Right forelimb (tissue), 1 donor: Measurements from ENCODE around the gene KRTAP5-2.
"Not testable (repeated sequence)": the region's sequence is repeated elsewhere in the genome, so short reads cannot be mapped to it uniquely, and the experiment has no call there.

Experiments used
- DNase-seq: peaks from one replicate; pipeline ENCODE4 v3.0.0-alpha.2; 2018

KRTAP5-2 gene

GRCh38 chr11:1586699-1587098 lies 11.4 kb downstream of the KRTAP5-2 start:
- no peak for DNase-seq

DNA sequence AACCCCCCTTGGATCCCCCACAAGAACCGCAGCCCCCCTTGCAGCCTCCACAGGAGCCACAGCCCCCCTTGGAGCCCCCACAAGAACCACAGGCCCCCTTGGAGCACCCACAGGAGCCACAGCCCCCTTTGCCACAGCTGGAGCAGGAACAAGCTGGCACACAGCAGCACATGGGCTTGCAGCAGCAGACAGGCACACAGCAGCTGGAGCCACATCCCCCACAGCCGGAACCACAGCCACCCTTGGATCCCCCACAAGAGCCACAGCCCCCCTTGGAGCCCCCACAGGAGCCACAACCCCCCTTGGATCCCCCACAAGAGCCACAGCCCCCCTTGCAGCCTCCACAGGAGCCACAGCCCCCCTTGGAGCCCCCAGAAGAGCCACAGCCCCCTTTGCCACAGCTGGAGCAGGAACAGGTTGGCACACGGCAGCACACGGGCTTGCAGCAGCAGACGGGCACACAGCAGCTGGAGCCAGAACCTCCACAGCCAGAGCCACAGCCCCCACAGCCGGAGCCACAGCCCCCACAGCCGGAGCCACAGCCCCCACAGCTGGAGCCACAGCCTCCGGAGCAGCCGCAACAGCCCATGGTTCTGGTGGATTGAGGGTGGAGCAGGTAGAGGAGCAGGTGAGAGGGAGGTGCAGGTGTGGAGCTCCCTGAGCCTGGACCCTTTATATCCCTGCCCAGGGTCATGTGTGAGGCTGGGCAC lies 13.3 kb downstream of the KRTAP5-2 start, which contains the start of gene KRTAP5-1:
KRTAP5-1 (minus strand) TSS at position 623 of the 710 bp plus-strand sequence; CDS start at position 589, 34 bp downstream.
- not testable (repeated sequence) for DNase-seq

- DNase-seq = not testable (repeated sequence)
Measured at GRCh38 chr11:1582909-1583308, 15.2 kb downstream of the KRTAP5-2 start.

- DNase-seq = no peak
Measured at GRCh38 chr11:1581976-1582375, 16.1 kb downstream of the KRTAP5-2 start.

DNA sequence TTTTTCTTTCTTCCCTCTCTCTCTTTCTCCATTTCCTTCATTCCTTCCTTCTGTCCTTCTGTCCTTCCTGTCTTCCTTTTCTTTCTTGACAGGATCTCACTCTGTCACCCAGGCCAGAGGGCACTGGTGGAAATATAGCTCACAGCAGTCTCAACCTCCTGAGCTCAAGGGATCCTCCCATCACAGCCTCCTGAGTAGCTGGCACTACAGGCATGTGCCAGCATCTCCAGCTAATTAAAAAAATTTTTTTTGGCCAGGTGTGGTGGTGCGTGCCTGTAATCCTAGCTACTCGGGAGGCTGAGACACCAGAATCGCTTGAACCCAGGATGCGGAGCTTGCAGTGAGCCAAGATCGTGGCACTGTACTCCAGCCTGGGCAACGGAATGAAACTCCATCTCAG lies 21.3 kb downstream of the KRTAP5-2 start:
- DNase-seq = no peak

DNA sequence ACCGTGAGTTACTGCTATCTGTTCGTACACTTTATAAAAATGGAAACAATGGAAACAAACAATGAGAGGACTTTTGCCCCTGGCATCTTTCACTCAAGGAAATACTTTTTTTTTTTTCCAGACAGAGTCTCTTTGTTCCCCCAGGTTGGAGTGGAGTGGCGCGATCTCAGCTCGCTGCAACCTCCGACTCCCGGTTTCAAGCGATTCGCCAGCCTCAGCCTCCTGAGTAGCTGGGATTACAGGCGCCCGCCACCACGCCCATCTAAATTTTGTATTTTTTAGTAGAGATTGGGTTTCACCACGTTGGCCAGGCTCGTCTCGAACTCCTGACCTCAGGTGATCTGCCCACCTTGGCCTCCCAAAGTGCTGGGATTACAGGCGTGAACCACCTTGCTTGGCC lies 22.3 kb downstream of the KRTAP5-2 start:
- not testable (repeated sequence) for DNase-seq

DNA sequence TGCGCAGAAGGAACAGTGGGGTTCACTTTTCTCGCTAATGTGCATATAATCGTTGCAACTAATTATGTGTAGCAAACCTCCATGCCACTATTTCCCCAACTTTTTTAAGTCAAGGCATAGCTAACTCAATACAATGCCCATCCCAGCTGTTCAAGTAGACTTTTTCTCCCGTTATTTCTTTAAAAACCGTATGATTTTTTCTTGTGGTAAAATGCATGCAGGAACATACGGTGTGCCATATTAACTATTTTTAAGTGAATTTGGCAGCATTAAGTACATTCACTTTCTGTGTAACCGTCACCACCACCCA lies 23.2 kb downstream of the KRTAP5-2 start:
- no peak for DNase-seq

GRCh38 chr11:1574238-1574932 lies 23.7 kb downstream of the KRTAP5-2 start:
- peak; percentile 73 for DNase-seq

DNA sequence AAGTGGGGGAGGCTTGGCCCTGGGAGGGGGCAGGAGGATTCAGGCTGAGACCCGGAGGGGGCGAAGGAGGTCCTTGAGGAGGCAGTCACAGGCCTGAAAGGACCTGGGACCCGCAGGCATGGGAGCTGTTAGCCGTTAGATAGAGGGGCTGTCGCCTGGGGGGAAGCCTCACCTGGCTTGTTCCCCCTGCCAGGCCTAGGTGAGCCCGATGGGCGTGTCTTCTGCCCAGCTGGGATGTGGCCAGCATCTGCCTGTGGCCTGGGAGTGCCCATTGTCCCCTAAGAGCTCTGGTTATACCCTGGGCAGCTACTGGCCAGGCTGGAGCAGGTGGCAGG lies 24.2 kb downstream of the KRTAP5-2 start:
- DNase-seq = no peak

DNA sequence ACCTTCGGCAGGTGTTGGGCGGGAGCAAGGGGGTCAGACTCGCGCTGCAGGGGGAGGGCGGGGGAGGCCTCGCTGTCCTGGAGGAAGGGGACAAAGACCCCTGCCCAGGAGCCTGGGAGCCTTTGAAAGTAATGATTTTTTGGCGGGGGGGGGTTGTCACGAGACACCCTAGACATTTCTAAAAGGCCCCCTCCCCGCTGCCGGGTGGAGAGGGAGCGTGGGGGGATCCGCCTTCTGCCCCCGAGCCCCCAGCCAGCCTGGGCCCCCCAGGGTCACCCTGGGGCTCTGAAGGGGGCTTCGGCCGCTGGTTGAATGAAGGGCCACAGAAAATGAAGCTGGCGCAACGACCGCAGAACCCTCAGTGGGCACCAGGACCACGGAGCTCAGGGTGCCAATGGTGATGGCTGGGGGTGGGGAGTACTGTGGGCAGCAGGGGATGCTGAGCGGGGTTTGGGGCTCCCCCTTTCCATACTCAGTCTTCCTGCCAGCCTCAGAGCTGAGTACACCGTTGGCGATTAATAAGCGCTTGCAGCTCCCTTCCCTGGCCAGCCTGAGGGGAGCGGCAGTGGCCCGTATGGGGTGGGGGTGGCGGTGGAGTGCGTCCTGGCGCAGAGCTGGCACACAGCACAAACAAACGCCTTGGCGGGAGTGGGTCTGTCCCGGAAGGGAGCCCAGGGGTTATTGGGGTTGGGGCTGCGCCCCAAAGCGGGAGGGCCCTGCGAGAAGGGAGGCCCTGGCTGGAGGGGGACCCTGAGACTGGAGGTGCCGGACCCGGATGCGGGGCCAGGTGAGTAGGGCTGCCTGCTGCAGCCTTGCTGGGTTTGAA lies 24.8 kb downstream of the KRTAP5-2 start:
- peak; percentile 41 for DNase-seq

DNA sequence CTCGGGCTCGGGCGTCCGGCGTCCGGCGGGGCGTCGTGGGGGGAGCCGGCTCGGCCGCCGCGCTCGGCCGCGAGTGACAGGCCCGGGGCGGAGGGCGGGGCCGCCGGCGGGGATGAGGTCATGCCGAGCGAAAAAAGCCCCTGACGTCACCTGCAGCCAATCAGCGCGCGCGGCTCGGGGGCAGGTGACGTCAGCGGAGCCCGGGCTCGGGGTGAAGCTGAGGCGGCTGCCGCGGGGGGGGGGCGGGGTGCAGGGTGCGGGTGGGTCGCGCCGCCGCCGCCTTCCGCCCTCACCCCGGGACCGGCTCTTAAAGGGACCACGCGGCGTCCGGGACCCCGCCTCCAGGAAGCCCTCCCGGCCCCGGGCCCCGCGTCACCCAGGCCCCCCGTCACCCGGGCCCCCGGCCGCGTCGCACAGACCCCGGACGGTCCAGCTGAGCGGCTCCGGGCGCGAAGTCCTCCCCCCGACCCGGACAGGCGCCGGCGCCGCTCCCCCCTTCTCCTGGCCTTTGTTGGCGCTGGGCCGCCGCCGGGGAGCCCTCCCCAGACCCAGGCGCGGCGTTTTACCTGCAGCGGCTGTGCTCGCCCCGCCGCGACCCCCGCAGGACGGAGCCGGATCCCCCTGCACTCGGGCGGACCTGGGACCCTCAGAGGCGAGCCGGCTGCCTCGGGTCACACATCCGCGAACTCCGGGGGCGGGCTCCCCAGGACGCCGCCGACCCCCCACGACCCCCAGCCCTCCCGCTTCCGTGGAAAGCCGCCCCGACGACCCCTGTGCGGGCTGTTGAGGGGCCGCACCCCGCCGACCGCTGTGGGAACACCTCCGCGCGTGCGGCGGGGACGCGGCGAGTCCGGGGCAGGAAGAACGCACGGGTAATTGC lies 25.7 kb downstream of the KRTAP5-2 start, which contains the start of gene DUSP8:
DUSP8 (minus strand) TSS at position 75 of the 880 bp plus-strand sequence. CDS start 6,445 bp downstream, outside the sequence.
- peak; percentile 92 for DNase-seq

DNA sequence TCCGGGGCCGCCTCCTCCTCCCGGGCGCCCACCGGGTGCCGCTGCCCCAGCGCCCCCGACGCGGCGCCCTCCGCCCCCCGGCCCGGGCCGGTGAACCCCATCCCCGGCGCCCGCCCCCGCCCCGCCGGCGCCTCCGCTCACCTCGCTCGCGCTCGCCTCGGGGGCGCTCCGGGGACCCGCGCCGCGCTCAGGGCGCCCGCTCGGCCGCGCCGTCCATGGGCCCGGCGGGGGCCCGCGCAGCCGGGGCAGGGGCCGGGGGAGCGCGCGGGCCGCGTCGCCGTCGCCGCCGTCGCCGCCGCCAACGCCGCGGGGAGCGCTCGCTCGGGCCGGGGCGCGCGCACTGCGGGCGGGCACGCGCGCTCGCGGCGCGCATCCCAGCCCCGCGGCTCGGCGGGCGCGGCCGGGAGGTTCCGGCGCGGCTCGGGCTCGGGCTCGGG lies 26.3 kb downstream of the KRTAP5-2 start:
- DNase-seq = no peak

- peak; percentile 58 for DNase-seq
Measured at GRCh38 chr11:1570896-1571759, 27.0 kb downstream of the KRTAP5-2 start.

GRCh38 chr11:1570531-1570895 lies 27.6 kb downstream of the KRTAP5-2 start:
- DNase-seq = no peak

DNA sequence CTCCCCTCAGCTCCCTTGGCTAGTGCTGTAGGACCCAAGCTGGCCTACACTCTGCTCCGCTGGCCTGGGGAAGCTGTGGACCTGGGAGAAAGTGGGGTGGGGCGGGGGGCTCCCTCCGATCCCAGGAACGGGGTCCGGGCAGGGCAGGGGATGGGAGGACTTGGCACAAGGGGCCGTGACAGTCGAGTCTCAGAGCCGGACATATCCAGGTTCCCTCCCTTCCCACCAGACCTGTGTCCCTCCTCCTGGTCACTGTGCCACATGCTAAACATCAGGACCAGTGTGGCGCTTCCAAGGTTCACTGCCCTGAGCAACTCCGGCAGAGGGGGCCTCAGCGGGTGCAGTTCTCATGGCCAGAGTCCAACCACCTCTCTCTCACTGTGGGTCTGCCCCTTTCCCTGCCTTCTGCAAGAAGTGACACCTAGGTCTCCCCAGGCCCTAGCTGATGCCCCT lies 28.1 kb downstream of the KRTAP5-2 start:
- DNase-seq = peak; percentile 44

GRCh38 chr11:1569251-1569780 lies 28.8 kb downstream of the KRTAP5-2 start:
- DNase-seq = peak; percentile 35

DNA sequence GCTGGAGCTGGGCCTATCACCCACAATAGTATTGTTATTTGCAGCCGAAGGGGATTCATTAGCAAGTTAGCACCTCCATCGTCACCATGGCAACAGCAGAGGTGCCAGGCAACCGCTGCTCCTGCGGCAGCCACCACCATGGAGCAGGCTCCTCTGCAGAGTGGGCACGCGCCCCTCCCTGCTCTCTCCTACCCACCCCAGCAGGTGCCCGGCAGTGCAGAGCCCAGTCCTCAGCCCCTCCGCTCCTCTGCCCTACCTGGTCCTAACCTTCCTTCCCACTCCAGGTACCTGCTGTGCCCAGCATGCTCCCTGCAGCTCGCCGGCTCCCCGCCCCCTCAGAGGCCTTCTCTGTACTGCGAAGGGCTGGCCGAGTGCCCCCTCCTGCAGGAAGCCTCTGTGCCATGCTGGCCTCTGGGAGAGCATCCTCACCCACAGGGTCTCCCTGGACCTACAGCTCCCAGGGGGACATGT lies 29.6 kb downstream of the KRTAP5-2 start:
- DNase-seq = no peak

DNA sequence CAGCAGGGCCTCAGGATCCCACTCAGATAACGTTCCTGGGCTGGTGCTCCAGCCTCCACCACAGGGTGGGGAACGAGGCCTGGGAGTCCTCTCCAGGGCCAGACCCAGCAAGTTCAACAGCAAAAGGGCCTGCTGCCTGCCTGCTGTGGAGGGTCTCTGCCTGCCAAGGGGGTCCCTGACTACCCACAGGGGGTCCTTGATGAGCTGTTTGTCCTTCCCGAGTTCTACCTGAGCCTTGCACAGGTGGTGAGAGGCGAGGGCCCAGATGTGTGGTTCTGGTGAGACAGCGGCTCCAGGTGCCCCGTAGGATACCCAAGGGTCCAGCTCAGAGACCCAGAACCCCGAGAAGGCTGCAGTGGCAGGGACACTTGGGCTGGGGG lies 30.4 kb downstream of the KRTAP5-2 start:
- no peak for DNase-seq

DNA sequence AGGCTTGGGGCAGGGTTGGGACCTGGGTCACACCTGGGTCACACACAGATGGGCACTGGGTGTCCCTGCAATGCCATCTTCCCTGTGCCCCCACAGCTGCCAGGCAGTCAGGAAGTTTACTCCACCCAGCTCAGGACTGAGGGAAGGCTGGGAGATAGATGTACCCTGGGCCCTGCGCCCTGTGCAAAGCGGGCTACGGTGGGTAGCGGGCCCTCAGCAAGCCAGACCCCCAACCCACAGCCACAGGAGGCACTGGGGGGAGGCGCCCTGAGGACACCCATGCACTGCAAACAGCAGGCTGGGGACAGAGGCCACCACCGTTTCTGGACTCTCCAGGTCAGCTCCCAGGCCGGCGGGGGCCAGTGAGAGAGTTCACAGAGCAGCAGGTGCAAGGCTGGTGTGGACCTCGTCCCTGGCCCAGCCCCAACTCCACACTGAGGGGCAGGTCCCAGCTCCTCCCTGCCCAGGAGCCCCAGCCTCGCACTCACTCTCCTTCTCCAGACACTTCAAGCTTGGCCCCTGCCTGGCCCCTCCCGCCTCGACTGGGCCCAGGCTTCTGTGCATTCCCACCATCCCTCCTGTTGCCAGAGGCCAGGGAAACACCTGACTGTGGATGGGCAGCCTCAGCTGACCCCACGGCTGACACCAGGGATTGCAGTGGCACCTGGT lies 30.9 kb downstream of the KRTAP5-2 start:
- DNase-seq = no peak

DNA sequence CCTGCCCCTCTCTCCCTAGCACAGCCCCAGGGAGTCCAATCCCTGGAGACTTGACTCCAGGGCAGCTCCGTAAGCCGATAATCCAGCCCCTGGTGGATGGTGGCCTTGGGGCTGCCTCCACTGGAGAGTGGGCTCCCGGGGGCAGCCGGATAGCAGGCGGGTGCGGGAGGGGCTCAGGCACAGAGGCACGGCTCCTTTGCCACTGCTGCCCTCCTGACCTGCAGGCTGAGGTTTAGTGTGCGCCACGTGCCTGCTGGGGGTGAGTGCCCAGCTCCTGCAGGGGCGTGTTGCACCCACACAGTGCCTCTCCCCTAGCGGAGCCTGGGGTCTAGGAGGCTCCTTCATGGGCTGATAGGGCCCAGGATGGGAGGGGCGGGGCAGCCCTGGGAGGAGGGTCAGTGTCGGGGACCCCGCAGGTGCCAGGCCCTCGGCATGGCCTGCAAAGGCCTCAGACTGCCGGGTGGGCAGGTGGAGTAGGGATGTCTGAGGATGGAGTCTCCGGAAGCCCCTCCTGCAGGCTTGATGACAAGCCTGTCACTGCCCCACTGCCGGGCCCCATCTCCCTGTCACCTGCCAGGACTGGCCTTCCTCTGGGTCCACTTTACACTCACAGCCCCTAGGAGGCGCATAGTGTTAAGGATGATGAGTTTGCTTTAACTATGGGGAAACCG lies 31.6 kb downstream of the KRTAP5-2 start:
- DNase-seq = peak; percentile 31
